Activated CD4-positive, CD25-positive, alpha-beta regulatory T cell treated with anti-CD3 and anti-CD28 coated beads, Interleukin-2, amount 50 U/mL, for 24 hours (primary cell): ENCODE measurements around the gene DOCK1.

ENCODE experiments used
- ATAC-seq, 2 donors: fragments of 150-1000 bp; cut with Tn5 transposase; one replicate each; pipeline ENCODE4 v1.10.0; 2021; ENCODE audit warnings: mild to moderate bottlenecking in 1 of 2, moderate library complexity in 1 of 2

The DOCK1 gene

DNA sequence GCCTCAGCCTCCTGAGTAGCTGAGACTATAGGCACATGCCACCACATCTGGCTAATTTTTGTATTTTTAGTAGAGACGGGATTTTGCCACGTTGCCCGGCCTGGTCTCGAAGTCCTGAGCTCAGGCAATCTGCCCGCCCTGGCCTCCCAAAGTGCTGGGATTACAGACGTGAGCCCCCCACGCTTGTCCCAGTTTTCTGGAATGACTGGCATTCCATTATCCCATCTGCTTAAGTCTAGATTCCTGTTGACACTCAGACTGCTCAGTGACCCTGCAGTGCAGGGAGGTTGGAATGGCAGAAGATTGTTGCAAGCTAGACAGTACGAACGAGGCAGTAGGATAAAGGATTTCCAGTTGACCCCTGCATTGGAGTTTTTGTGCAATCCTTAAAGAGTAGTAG, 508.8 kb downstream of the DOCK1 start:
- ATAC-seq = no peak

DNA sequence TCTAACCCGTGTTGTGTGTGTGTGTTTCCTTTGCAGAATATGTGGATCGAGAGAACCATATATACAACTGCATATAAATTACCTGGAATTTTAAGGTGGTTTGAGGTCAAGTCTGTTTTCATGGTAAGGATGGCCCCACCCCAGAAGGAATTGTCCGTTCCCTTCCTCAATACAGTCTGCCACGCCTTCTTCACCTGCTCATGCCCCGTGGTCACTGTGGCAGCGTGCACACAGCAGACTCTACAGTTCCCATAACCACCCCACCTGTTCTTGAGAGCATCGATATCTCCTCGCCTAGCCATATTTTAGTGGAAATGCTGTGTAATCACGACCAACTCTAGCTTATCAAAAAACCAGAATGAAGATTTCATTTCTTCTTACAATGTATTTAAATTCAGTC, 509.9 kb downstream of the DOCK1 start:
- ATAC-seq = no peak

DNA sequence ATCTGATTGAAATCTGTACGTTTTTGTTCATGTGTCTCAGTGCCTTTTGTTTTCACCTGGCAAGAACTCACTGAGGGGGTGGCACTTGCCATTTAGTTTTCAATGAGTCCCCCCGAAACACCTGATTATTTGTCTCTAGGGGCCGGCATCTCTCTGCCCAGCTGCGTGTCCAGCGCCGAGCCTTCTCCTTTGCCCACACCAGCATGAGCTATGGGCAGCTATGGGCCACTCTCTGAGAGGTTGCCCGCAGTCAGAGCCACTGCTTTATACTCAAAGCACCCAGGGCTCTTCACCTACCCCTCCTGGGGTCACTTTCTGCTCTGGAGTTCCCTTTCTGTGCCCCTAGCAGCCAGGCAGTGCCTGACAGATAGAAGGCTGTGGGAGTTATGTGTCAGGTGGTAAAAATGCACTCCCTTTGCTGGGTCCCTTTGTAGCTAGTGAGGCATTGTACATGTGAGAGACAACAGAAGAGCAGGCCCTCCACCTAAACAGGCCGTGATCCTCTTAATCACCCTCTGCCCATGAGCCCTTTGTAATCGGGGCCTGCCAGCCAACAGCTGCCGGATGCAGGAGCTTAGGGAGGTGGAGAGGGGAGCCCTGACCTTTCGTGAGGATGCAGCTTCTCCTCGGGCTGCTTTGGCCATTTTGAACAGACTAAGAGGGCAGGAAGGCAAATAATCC, 510.8 kb downstream of the DOCK1 start:
- no peak for ATAC-seq

DNA sequence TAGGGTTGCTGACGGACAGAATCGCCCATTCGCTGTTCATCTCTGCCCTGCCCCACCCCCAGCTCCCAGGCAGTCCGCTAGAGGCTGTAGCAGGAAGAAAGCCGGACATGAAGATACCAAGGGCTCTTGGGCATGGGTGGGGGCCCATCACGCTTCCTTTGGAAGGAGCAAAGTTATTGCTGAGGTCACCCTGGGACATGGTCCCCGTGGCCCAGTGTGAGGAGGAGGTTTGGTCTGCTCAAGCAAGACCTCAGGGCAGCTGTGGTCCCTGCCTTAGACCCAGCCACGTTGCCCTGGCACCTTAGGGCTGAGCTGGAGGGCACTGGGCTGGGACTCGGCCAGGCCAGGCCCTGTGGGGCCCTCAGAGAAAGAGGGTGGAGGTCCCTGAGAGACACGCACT, 511.8 kb downstream of the DOCK1 start:
- ATAC-seq = no peak

DNA sequence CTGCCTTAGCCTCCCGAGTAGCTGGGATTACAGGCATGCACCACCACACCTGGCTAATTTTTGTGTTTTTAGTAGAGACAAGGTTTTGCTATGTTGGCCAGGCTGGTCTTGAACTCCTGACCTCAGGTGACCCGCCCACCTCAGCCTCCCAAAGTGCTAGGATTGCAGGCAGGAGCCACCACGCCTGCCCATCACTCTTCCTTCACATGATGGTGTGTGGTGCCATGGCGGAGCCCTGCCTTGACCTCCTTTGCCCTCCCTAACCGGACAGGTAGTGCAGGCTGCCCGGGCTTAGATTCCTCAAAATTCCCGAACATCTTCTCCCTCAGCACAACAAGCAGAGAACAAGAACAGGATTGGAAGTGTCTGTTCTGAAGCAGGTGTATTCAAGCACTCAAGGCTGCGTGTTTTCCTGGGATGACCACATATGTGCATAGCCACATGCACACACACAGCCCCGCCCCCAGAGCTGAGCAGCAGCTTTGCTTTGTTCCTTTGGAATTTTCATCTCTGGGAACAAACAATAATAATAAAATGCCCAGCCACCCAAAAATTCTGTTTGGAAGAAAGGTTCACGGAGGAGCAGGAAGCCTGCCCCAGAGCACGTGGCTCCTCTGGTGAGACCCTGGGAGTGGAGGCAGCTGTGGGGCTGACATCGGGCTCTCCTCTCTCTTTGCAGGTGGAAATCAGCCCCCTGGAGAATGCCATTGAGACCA, 512.6 kb downstream of the DOCK1 start:
- no peak for ATAC-seq

DNA sequence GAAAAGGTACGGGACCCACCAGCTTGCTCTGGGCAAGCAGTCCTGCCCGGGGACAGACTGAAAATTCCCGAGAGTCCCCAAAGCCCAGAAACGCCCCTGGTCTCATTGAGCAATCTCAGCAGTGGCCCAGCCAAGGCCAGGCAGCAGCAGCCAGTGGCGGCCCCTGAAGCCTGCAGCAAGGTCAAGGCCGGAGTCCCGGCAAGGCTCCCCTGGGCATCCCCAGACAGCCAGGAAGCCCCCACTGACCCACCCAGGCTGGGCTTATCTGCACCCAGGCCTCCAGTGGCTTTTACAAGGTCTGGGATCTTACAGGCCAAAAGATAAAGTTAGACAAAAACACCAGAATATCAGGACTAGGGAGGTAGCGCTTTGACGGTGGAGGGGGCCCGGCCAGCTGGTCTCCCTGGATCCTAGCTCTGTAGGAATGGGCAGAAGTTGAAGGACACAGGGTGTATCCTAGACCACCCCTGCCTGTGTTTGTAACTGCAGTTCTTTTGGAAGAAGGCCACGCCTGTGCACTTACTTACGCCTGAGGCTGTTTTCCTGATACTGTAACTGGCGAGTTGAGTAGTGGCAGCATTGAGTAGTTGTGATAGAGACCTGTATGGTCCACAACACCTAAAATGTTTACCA, 513.4 kb downstream of the DOCK1 start:
- ATAC-seq = no peak

DNA sequence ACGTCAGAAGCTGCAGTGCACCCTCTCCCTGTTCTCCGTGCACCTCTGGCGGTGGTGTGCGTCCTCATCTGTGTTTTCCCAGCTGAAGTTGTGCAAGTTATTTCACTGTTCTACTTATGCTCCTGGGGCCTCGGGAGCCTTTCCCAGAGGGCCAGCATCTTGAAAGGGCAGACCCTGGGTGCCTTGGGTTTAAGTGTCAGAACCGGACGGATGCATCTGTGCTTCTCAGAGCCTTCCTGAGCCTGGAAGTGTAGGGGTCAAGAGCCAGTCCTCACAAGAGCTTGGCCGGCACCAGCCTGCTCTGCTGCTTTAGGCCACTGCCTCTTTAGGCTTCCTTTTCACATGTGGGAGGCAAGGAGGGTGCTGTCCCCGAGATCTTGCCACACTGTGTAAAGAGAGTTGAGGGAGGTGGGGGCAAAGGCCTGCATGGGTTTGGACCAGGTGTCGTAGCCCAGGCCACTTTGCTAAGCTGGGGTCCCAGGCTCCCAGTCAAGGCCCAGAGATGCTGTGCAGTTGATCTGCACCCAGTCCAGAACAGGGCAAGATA, 515.0 kb downstream of the DOCK1 start:
- no peak for ATAC-seq

DNA sequence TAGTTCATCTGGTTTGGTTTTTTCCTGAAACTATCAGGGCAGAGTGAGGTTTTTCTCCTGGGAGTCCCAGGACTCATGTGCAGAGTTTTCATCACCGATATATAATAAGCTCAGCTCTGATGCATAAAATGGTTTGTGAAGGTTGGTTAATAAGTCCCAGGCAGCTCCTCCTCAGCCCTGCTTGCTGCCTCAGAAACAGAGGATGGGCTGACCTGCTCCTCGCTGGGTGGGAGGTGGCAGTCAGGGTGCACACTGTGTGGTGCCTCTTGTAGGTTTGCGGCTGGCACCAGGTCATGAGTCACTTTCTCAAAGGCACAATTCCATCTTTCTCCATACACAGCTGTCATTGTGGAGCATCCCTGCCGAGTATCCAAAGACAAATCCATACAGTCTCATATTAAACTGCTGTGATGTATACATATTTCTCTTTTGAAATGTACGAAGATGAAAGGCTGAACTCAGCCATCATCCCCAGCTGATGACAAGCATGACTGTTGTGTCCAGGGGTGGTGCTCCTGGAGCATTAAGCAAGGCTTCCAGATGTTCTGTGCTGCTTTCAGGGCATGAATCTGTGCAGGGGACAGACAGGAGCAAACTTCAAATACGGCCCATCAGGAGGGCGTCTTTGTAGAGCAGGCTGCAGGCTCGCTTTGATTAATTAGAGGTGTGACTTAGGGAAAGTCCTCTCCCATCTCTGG, 518.1 kb downstream of the DOCK1 start:
- no peak for ATAC-seq

DNA sequence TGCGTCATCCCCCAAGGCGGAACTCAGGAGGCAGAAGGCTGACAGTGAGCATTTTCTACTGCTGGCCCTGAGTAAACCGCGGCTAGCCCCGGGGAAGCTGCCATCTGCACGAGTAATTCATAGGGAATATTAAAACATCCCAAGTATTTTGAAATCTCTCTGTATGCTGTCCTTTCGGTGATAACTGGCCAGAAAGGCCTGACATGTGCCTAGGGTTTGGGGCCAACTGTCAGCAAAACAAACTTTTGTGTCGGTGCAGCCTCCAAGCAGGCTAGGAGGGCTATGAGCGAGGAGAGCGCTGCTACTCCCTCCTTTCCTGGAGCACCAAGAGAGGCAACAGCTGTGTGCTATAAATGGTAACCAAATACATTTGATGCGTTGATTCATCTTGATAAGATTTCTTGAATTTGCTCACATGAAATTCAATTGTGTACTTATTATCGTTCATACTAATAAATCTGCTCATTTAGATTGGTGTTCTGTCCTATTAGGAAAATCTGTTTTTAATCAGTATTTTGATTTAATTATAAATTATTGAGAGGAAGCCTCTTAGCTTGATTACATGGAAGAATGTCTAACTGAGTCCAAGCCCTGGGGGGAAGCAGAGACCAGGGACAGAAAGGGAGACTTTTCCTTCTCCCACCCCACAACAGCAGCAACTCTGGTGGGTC, 519.5 kb downstream of the DOCK1 start:
- ATAC-seq = no peak

DNA sequence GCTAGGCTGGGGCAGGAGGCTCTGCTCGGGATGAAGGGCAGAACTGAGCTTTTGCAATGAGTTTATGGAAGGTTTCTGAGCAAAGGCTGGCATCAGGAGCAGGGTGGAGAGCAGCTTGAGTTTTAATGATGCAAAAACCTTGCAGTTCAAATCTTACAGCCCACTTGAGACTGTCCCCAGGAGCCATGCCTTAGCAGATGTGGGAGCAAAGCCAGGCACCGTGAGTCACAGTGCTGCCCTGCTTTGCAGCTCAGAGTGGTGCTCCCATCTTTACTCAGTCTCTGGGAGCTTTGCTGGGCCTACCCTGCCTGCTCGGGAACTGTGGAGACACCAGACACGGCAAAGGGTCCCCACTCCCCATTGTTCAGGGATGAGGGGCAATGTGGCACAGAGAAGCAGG, 521.5 kb downstream of the DOCK1 start:
- ATAC-seq = no peak

DNA sequence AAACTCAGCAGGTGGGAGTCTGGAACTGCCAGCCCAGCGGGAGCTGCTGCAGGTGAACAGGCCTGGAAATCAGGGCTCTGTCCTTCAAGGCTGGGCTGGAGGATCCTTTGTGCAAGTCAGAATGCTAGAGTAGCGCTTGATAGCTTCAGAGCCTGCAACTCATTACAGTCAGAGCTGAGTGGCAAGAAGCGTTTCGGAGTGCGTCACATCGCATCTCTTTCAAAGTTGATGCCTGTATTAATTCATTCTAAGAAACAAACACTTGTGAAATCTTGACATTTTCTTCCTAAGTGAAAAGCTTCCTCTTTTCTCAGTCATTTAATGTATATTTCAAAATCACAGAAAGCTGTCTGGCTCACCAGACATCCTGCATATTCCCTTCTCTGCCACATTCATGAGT, 522.7 kb downstream of the DOCK1 start:
- ATAC-seq = no peak

DNA sequence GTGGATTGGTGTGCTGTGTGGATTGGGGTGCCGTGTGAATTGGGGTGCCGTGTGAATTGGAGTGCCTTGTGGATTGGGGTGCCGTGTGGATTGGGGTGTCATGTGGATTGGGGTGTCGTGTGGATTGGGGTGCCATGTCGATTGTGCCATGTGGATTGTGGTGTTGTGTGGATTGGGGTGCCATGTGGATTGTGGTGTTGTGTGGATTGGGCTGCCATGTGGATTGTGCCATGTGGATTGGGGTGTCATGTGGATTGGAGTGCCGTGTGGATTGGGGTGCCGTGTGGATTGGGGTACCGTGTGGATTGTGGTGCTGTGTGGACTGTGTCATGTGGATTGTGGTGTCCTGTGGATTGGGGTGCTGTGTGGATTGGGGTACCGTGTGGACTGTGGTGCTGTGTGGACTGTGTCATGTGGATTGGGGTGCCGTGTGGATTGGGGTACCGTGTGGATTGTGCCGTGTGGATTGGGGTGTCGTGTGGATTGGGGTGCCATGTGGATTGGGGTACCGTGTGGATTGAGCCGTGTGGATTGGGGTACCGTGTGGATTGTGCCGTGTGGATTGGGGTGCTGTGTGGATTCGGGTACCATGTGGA, 523.3 kb downstream of the DOCK1 start:
- ATAC-seq = no peak

DNA sequence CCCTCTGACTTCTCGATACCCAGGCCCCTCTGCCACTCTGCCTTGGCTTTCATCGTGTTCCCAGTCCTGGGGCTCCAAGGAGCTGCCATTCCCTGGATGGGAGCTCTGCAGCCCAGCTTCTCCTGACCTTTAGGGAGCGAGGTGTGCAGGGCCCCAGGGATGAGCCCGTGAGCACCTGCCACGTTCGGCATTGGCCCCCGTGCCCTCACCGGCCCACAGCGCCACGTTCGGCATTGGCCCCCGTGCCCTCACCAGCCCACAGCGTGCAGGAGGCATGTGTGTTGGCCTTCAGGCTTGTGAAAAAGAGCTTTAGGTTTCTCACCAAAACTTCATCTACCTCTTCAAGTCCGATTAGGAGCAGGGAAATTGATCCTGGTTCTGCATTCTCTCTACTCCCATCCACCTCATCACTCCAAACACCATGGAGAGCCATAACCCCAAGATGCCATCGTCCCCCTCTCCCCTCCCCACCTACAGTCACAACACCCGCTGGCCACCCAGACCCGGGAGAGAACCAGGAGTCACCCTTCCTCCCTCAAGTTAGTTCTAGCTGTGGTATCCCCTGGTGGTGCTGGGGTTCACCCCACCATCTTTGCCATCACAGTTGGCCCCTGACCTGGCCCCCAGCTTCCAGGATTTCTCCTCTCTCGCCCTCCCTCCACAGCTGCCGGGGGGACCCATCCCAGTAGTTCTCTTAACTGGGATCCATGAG, 524.5 kb downstream of the DOCK1 start:
- ATAC-seq = no peak

DNA sequence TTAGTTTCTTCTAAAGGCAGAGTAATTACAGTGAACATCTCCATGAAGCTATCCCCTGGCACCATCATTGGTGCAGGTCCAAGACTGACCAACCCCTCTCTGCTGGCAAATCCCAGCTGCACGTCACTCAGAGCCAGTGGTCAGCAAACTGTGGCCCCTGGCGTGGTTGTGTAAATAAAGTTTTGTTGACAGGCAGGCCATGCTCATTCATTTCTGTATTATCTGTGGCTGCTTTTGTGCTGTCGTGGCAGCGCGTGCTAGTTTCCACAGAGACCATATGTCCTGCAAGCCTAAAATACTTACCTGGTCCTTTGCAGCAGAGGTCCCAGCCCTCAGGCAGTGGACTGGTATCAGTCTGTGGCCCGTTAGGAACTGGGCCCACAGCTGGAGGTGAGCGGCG, 526.3 kb downstream of the DOCK1 start:
- ATAC-seq = no peak

DNA sequence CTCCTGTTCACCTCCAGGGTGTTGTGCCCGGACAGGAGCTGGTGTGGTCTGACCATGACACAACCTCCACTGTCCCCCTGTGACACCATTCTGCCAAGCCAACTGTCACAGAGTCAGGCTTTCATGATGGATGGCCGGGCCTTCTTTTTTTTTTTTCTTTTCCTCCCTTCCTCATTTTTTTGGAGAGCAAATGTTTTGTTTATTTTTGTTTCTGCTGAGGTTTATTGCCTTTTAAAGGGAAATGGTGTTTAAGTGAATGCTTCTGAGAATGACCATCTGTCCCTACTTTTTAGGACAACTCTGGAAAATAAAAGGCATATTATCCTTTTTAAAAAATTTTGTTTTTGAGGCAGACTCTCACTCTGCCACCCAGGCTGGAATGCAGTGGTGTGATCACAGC, 528.8 kb downstream of the DOCK1 start:
- no peak for ATAC-seq

DNA sequence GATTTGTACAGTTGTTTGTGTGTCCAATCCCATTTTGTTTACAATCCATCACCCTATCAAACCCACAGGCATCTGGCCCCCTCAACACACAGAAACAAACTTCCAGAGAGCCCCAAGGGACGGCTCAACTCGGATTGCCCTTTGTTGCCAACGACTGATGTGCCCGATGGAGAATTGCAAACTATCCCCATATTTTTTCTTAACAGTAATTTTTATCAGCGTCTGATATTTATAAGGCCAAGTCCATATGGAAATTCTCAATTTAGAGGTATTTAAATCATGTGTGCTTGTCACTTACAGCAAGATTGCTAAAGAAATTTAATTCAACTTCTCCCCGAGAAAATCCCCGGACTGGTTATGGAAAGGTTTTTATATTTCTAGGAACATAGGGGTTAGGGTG, 530.0 kb downstream of the DOCK1 start:
- no peak for ATAC-seq

DNA sequence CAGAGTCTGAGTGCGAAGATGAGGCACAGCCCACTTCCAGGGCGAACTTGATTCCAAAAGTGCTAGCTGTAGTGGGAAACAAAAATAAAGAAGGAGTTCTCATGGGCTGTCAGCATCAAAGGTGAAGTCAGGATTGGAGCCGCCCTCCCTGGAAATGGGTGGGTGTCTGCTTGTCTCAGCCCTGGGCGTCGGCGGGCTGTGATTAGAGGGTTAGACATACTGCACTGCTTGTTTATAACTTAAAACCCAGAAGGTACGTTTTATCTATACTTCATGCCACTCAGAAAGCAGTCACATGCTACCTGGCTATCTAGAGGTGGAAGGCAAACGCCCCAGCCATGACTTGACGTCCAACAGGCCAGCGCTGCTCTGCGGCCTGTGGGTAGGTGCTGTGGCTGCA, 535.1 kb downstream of the DOCK1 start:
- no peak for ATAC-seq

DNA sequence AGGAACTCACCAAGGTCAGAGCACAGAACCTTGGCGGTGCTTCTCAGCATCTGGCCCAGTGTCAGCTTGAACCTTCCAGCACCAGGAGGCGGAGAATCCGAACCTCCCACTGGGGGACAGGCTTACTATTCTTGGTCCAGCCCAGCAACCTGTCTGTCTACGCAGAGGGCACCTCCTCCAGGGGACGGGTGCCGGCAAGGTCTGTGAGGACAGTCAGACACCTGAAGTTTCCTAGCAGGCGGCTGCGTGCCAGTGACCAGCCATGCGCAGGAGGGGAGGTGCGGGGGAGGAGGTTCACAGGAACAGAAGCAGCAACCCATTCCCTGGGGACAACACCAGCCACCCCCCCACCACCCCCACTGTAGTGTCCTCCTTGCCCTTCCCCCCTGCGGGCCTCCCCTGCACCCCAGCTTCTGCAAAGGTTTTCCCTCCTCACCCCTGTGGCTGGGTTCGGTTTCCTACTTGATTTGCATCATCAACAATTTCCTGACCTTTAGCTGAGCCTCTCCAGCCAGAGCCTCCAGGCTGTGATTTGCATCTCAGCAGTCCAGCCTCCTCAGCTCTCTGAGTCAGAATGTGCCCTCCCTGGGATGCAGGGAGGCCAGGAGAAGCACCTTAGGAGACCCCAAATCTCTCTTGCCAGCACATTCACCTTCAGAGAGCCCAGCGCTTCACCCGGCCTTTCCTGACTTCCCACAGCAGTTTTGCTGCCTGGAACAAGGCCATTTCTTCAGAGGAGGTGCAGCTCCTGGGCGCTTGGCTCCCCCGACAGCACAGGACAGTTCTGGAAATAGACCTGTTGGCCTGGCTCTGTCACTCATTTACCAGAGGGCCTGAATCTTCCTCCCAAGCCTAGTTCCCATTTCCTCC, 536.4 kb downstream of the DOCK1 start:
- ATAC-seq = no peak

DNA sequence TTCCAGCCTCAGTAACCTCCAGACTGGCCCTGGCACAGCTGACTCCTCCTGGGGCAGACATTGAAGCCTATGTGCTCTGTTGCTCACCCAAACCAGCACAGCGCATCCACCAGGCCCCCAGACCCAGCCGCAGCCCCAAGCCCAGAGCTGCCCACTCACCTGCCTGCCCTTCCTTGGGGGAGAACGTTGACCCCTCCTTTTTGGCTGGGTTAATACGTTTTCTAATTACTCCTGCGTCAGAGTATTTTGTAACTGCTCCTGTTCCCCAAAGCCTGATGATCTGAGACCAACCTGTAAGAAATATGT, 536.9 kb downstream of the DOCK1 start:
- ATAC-seq = no peak

DNA sequence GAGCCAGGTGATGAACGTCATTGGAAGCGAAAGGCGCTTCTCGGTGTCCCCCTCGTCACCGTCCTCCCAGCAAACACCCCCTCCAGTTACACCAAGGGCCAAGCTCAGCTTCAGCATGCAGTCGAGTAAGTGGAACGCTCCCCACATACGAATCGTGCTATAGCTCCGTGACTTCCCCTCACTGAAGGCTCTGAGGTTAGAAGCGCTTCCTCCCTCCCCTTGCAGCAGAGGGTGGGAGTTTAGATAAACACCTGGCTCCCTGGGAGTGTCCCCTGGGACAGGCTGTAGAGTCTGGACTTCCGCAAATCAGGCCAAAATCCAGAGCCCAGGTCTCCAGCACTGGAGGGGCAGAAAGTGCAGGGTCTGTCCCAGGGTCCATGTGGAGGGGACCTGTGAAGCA, 538.9 kb downstream of the DOCK1 start:
- ATAC-seq = no peak

DNA sequence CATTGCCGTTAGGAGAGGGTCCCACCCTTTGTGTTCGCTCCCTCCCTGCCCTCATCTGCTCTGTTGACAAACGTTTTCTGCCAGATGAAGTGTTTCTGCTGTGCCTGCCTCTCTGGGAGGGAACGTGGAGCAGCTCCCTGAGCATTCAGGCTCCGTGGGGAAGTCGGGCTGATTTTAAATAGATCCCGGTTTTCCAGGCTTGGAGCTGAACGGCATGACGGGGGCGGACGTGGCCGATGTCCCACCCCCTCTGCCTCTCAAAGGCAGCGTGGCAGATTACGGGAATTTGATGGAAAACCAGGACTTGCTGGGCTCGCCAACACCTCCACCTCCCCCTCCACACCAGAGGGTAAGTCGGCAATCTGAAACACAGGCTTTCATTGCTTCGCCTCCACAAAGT, 542.0 kb downstream of the DOCK1 start:
- ATAC-seq = no peak
